ENCODE measurements around the gene CLNK. TPM values are rescaled to one million over a fixed set of nuclear protein-coding genes. Genes with fewer than 3 reads are reported as not detected.
"Not testable (repeated sequence)": the region's sequence is repeated elsewhere in the genome, so short reads cannot be mapped to it uniquely, and the experiment has no call there.

Gene CLNK
- total RNA-seq, 2 donors from 2014 or later, result not detected

GRCh38 chr4:10619220-10619619, 65.3 kb downstream of the CLNK start:
- no peak overlapping the region for H3K9ac ChIP-seq (ENCODE audit: extremely low read depth, low read length, poor library complexity, severe bottlenecking)
- no peak overlapping the region for H3K4me3 ChIP-seq (ENCODE audit: low read length)
- no peak for TF ChIP-seq CTCF (conservative IDR thresholded peaks at IDR 0.05)
- Mint-ChIP-seq H3K4me1 (peaks cover 17% of the 10 kb centered on the region), H3K9me3 (peaks cover 2% of the 10 kb centered on the region), H3K4me3 (no peak overlapping the region), H3K27me3 (ENCODE audit: insufficient read depth) (no peaks in the 10 kb centered on the region), H3K36me3 (ENCODE audit: low read depth) (no peaks in the 10 kb centered on the region), H3K27ac (no peak overlapping the region)
- H3K27me3 ChIP-seq (ENCODE audit: control insufficient read depth, insufficient read depth, low read length, poor library complexity, severe bottlenecking), result no peaks in the 10 kb centered on the region
- 88 to 93% methylated on average over 5 to 6 of the region's 6 CpGs for WGBS, 2 experiments (ENCODE audit: insufficient coverage in 1 of 2, insufficient read length in 1 of 2)
- H3K4me1 ChIP-seq (ENCODE audit: control insufficient read depth, insufficient read depth, low read length), result peaks cover 3% of the 10 kb centered on the region
- H3K27ac ChIP-seq (ENCODE audit: low read depth, low read length), result no peak overlapping the region
- no peaks in the 10 kb centered on the region for H3K36me3 ChIP-seq (ENCODE audit: control insufficient read depth, insufficient read depth, low read length)
- no peak for DNase-seq
- no peaks in the 10 kb centered on the region for H3K9me3 ChIP-seq (ENCODE audit: control insufficient read depth, low read length)

GRCh38 chr4:10614926-10615325, 69.6 kb downstream of the CLNK start:
- not testable (repeated sequence) for H3K27ac Mint-ChIP-seq; H3K36me3 Mint-ChIP-seq (ENCODE audit: low read depth); H3K9ac ChIP-seq (ENCODE audit: extremely low read depth, low read length, poor library complexity, severe bottlenecking); H3K4me3 ChIP-seq (ENCODE audit: low read length); H3K4me1 ChIP-seq (ENCODE audit: control insufficient read depth, insufficient read depth, low read length); H3K27ac ChIP-seq (ENCODE audit: low read depth, low read length); H3K36me3 ChIP-seq (ENCODE audit: control insufficient read depth, insufficient read depth, low read length); H3K4me3 Mint-ChIP-seq; H3K27me3 ChIP-seq (ENCODE audit: control insufficient read depth, insufficient read depth, low read length, poor library complexity, severe bottlenecking); H3K27me3 Mint-ChIP-seq (ENCODE audit: insufficient read depth); DNase-seq; H3K9me3 Mint-ChIP-seq; H3K9me3 ChIP-seq (ENCODE audit: control insufficient read depth, low read length)
- H3K4me1 Mint-ChIP-seq, result peaks cover 30% of the 10 kb centered on the region
- WGBS, 2 experiments (ENCODE audit: insufficient coverage in 1 of 2, insufficient read length in 1 of 2), result 93% methylated on average over 5 to 8 of the region's 8 CpGs

GRCh38 chr4:10613926-10614478, 70.6 kb downstream of the CLNK start:
- H3K36me3 Mint-ChIP-seq (ENCODE audit: low read depth), result no peaks in the 10 kb centered on the region
- no peak overlapping the region for H3K9ac ChIP-seq (ENCODE audit: extremely low read depth, low read length, poor library complexity, severe bottlenecking)
- DNase-seq, result no peak
- no peaks in the 10 kb centered on the region for H3K4me1 ChIP-seq (ENCODE audit: control insufficient read depth, insufficient read depth, low read length)
- WGBS, 2 experiments (ENCODE audit: insufficient coverage in 1 of 2, insufficient read length in 1 of 2), result 93% methylated on average over 2 to 3 of the region's 5 CpGs
- no peak overlapping the region for H3K27ac ChIP-seq (ENCODE audit: low read depth, low read length)
- no peaks in the 10 kb centered on the region for H3K27me3 Mint-ChIP-seq (ENCODE audit: insufficient read depth)
- TF ChIP-seq CTCF (conservative IDR thresholded peaks at IDR 0.05), result no peak
- H3K27me3 ChIP-seq (ENCODE audit: control insufficient read depth, insufficient read depth, low read length, poor library complexity, severe bottlenecking), result no peaks in the 10 kb centered on the region
- no peak overlapping the region for H3K4me3 ChIP-seq (ENCODE audit: low read length)
- no peaks in the 10 kb centered on the region for H3K36me3 ChIP-seq (ENCODE audit: control insufficient read depth, insufficient read depth, low read length)
- H3K27ac Mint-ChIP-seq, result no peak overlapping the region
- H3K9me3 ChIP-seq (ENCODE audit: control insufficient read depth, low read length), result no peaks in the 10 kb centered on the region
- H3K4me3 Mint-ChIP-seq, result no peak overlapping the region
- H3K4me1 Mint-ChIP-seq, result peaks cover 22% of the 10 kb centered on the region
- peaks cover 2% of the 10 kb centered on the region for H3K9me3 Mint-ChIP-seq

GRCh38 chr4:10612476-10612875, 72.1 kb downstream of the CLNK start:
- Histone ChIP-seq H3K27ac (ENCODE audit: low read depth, low read length) (no peak overlapping the region), H3K4me3 (ENCODE audit: low read length) (peak overlapping the region; percentile 22), H3K9me3 (ENCODE audit: control insufficient read depth, low read length) (no peaks in the 10 kb centered on the region), H3K4me1 (ENCODE audit: control insufficient read depth, insufficient read depth, low read length) (no peaks in the 10 kb centered on the region), H3K27me3 (ENCODE audit: control insufficient read depth, insufficient read depth, low read length, poor library complexity, severe bottlenecking) (no peaks in the 10 kb centered on the region), H3K9ac (ENCODE audit: extremely low read depth, low read length, poor library complexity, severe bottlenecking) (no peak overlapping the region), H3K36me3 (ENCODE audit: control insufficient read depth, insufficient read depth, low read length) (no peaks in the 10 kb centered on the region)
- 94 to 100% methylated on average over 1 to 2 of the region's 2 CpGs for WGBS, 2 experiments (ENCODE audit: insufficient coverage in 1 of 2, insufficient read length in 1 of 2)
- Mint-ChIP-seq H3K4me1 (peaks cover 21% of the 10 kb centered on the region), H3K27ac (no peak overlapping the region), H3K9me3 (peaks cover 2% of the 10 kb centered on the region), H3K36me3 (ENCODE audit: low read depth) (no peaks in the 10 kb centered on the region), H3K27me3 (ENCODE audit: insufficient read depth) (no peaks in the 10 kb centered on the region), H3K4me3 (no peak overlapping the region)
- no peak for TF ChIP-seq CTCF (conservative IDR thresholded peaks at IDR 0.05)
- DNase-seq, result no peak
